Measurements from ENCODE around the gene ADRA2B.

ADRA2B gene

GRCh38 chr2:96138179-96139145 is 22.1 kb upstream of the ADRA2B start, which contains the start of gene ASTL:
Gene ASTL (minus strand): TSS chr2:96138502. CDS start chr2:96138436, 66 bp downstream.
- no peak for DNase-seq (ENCODE audit: low read depth)
- TF ChIP-seq CTCF (IDR thresholded peaks at IDR 0.05; ENCODE audit: low read depth, low read length, missing control alignments), result peak; percentile 73
- H3K4me3 ChIP-seq (ENCODE audit: low read depth, low read length), result no peak within 1 kb of the TSS

GRCh38 chr2:96137321-96138178 is 21.2 kb upstream of the ADRA2B start:
- H3K4me3 ChIP-seq (ENCODE audit: low read depth, low read length), result no peak overlapping the region
- TF ChIP-seq CTCF (IDR thresholded peaks at IDR 0.05; ENCODE audit: low read depth, low read length, missing control alignments), result no peak
- no peak for DNase-seq (ENCODE audit: low read depth)

GRCh38 chr2:96136129-96136720 is 19.9 kb upstream of the ADRA2B start:
- no peak for TF ChIP-seq CTCF (IDR thresholded peaks at IDR 0.05; ENCODE audit: low read depth, low read length, missing control alignments)
- DNase-seq (ENCODE audit: low read depth), result no peak
- no peak overlapping the region for H3K4me3 ChIP-seq (ENCODE audit: low read depth, low read length)

- no peak for TF ChIP-seq CTCF (IDR thresholded peaks at IDR 0.05; ENCODE audit: low read depth, low read length, missing control alignments)
- DNase-seq (ENCODE audit: low read depth), result no peak
- H3K4me3 ChIP-seq (ENCODE audit: low read depth, low read length), result no peak overlapping the region
Observed at GRCh38 chr2:96135621-96136020, 19.2 kb upstream of the ADRA2B start.

GRCh38 chr2:96135171-96135570 is 18.8 kb upstream of the ADRA2B start:
- H3K4me3 ChIP-seq (ENCODE audit: low read depth, low read length), result no peak overlapping the region
- no peak for DNase-seq (ENCODE audit: low read depth)
- TF ChIP-seq CTCF (IDR thresholded peaks at IDR 0.05; ENCODE audit: low read depth, low read length, missing control alignments), result no peak

GRCh38 chr2:96134421-96134820 is 18.1 kb upstream of the ADRA2B start:
- H3K4me3 ChIP-seq (ENCODE audit: low read depth, low read length), result no peak overlapping the region
- TF ChIP-seq CTCF (IDR thresholded peaks at IDR 0.05; ENCODE audit: low read depth, low read length, missing control alignments), result no peak
- no peak for DNase-seq (ENCODE audit: low read depth)

Measured in GM12864 (cell line).